G401.6 (cell line): ENCODE measurements around the gene AKAP1.
"Not testable (repeated sequence)": the region's sequence is repeated elsewhere in the genome, so short reads cannot be mapped to it uniquely, and the experiment has no call there.

Source experiments
- FAIRE-seq: peaks from 2 replicates; lab custom pipeline; 2012; peaks lifted over from hg19 to GRCh38; lab: Jason Lieb, UNC

Gene AKAP1

DNA sequence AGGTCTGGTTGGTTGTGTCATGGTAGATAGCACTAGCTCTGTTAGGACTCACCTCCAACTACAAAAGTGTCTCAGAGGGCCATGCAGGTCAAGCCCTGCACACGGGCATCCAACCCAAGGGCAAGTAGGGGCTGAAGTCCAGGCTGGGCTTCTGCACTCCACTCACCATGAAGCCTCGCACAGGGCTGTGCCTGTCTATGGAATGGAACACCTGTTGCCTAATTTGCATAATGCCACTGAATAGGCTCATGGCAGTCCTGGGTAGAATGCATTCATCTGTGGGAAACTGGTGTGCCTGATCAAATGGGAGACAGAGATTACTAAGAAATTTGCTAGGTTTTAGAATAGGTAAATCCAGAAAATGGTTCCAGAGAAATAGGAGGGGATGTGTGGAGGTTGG lies 8.0 kb upstream of the AKAP1 start:
- no peak for FAIRE-seq

DNA sequence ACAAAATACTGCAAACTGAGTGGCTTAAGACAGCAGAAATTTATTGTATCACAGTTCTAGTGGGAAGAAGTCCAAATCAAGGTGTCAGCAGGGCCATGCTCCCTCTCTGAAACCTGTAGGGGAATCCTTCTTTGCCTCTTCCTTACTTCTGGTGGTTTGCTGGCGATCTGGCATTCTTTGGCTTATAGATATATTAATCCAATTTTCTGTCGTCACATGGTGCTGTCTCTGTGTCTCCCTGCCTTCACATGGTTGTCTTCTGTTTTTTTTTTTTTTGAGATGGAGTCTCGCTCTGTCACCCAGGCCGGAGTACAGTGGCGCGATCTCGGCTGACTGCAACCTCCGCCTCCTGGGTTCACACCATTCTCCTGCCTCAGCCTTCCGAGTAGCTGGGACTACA lies 6.8 kb upstream of the AKAP1 start:
- FAIRE-seq = no peak

GRCh38 chr17:57080718-57081117 lies 4.3 kb upstream of the AKAP1 start:
- FAIRE-seq = no peak

GRCh38 chr17:57082441-57082840 lies 2.6 kb upstream of the AKAP1 start:
- no peak for FAIRE-seq

GRCh38 chr17:57084361-57084801 lies 665 bp upstream of the AKAP1 start:
- FAIRE-seq = no peak

DNA sequence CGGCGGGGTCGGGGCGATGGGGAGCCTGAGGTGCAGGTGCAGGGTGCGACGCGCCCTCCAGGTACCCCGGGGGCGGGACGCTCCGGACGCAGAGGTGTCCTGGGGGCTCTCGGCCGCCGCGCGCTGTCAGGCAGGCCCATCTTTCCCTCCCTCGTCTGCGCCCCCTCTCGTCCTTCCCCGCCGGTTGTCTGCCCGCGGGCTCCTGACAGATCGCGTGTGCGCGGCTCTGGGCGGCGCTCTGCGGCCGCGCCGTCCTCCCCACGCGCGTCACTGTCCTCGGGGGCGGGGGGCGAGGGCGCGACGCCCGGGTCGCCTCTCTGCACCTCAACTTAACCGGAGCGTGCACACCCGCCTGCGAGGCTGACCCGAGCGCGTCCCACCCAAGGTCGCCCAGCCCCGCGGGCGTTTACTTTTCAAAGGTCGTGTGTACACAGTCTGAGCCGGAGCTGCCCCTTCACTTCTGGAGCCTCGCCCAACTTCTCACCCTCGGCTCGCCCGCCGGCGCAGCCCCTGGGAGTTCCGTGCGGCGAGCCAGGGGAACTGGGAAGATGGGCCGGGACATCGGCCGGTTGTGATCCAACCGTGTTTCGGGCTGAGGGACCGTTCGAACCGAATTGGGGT lies 512 bp downstream of the AKAP1 start:
- no peak for FAIRE-seq

- no peak for FAIRE-seq
These were observed 1.3 kb downstream of the AKAP1 start for GRCh38 chr17:57086069-57086930.

DNA sequence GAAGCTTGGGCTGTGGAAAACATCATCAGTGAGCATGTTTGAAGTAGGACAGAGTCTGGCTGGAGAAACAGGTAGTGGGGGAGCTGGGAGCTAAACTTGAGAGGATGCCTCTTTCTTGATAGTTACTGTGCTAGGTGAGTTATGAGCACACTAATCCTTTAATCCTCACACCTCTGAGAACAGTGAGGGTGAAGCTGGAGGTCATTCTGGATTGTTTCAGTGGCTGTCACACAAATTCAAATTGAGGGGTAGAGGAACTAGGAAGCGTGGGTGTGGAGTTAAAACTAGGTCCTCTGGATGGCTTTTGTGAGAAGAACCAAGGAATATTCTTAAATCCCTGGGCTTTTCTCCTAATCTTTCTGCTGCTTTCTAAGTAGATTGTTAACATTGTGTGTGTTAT lies 3.3 kb downstream of the AKAP1 start:
- FAIRE-seq = no peak

GRCh38 chr17:57089391-57089790 lies 4.3 kb downstream of the AKAP1 start:
- no peak for FAIRE-seq

DNA sequence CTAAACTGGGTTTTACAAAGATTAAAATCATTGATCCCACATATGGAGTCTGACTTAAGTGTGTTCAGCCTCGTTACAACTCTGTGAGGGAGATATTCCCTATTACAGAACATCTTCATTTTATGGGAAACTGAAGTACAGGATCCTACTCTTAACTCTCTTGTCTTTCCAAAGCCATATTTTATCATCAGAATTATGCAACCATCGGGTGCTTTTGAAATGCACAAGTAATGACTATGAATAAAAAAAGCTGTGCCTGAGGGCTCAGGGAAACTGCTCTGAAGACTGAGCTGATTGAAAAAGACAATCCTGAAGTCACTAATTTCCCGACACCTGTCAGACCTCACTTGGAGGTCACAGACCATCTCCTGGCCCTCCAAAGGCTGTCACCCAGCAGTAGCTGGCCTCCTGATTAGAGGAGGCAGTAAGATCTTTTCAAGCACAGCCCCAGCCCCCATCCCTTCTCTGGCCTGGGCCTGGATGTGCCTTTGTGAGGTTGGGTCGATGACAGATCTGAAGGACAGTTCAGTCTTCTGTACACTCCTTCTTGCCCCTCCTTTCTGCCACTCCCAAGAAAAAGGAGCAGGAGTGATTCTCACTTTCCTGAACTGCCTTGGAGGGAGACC lies 5.6 kb downstream of the AKAP1 start:
- FAIRE-seq = no peak

GRCh38 chr17:57091186-57091618 lies 6.2 kb downstream of the AKAP1 start:
- FAIRE-seq = no peak

GRCh38 chr17:57092171-57092570 lies 7.1 kb downstream of the AKAP1 start:
- FAIRE-seq = no peak

GRCh38 chr17:57092779-57093178 lies 7.7 kb downstream of the AKAP1 start:
- no peak for FAIRE-seq

- FAIRE-seq = no peak
These were observed 11.6 kb downstream of the AKAP1 start for GRCh38 chr17:57096472-57097202.

- no peak for FAIRE-seq
These were observed 12.9 kb downstream of the AKAP1 start for GRCh38 chr17:57097832-57098421.

GRCh38 chr17:57099165-57099564 lies 14.1 kb downstream of the AKAP1 start:
- FAIRE-seq = no peak

DNA sequence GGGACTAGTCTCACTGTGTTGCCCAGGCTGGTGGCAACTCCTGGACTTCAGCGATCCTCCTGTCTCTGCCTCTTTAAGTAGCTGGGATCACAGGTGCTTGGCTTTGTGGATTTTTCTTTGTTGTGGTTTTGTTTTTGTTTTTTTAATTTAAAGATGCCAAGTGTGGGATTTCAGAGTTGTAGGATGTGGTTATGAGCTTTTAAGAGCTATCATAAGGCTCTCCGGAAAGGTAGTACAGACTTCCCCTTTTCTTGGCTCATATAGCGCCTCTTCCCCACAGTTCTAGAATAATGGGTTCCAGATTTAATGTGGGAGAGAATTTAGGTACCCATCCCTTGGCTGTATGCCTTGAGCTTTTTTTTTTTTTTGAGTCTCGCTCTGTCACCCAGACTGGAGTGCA lies 17.1 kb downstream of the AKAP1 start:
- FAIRE-seq = no peak

- not testable (repeated sequence) for FAIRE-seq
These were observed 17.6 kb downstream of the AKAP1 start for GRCh38 chr17:57102660-57103059.

- FAIRE-seq = no peak
These were observed 19.6 kb downstream of the AKAP1 start for GRCh38 chr17:57104461-57105175.

- FAIRE-seq = no peak
These were observed 20.5 kb downstream of the AKAP1 start for GRCh38 chr17:57105591-57105990.

- FAIRE-seq = no peak
These were observed 21.2 kb downstream of the AKAP1 start for GRCh38 chr17:57106107-57106835.
